ENCODE measurements around the gene CELF2.

DNA sequence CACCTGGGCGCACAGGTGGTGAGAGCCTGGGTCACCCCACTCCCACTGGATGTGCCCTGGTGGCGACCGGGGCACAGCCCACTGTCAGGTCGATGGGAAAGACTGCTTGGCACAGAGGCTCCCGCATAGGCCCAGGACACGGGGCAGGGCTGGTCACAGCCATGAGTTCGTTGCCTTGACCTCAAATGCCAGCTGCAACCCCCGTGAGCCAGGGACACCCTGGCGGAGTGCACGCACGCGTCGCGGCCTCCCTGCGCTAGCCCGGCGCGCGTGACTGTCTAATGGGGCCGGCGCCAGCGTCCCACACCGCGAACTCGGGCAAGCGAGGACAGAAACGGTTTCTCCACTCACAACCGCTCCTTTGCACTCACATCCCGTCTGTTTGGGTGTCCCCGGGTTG is 326.4 kb downstream of the CELF2 start:
- TF ChIP-seq, protein P1, sequence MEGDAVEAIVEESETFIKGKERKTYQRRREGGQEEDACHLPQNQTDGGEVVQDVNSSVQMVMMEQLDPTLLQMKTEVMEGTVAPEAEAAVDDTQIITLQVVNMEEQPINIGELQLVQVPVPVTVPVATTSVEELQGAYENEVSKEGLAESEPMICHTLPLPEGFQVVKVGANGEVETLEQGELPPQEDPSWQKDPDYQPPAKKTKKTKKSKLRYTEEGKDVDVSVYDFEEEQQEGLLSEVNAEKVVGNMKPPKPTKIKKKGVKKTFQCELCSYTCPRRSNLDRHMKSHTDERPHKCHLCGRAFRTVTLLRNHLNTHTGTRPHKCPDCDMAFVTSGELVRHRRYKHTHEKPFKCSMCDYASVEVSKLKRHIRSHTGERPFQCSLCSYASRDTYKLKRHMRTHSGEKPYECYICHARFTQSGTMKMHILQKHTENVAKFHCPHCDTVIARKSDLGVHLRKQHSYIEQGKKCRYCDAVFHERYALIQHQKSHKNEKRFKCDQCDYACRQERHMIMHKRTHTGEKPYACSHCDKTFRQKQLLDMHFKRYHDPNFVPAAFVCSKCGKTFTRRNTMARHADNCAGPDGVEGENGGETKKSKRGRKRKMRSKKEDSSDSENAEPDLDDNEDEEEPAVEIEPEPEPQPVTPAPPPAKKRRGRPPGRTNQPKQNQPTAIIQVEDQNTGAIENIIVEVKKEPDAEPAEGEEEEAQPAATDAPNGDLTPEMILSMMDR (tag by site-specific recombination; IDR thresholded peaks at IDR 0.05), result no peak
- TF ChIP-seq ZNF664 (tag by site-specific recombination; IDR thresholded peaks at IDR 0.05) (no peak), ZSCAN23 (tag by site-specific recombination; IDR thresholded peaks at IDR 0.05) (no peak), ZNF223 (tag by site-specific recombination; IDR thresholded peaks at IDR 0.05) (no peak), ZNF701 (tag by site-specific recombination; IDR thresholded peaks at IDR 0.05) (no peak), ZXDB (tag by site-specific recombination; IDR thresholded peaks at IDR 0.05) (no peak), ZNF266 (tag by site-specific recombination; IDR thresholded peaks at IDR 0.05; ENCODE audit: low read depth) (no peak), ZNF626 (tag by site-specific recombination; IDR thresholded peaks at IDR 0.05) (no peak), KLF1 (tag by site-specific recombination; IDR thresholded peaks at IDR 0.05) (no peak), TCF7L2 (IDR thresholded peaks at IDR 0.05; ENCODE audit: borderline replicate concordance, low read depth, low read length) (no peak), ZNF175 (tag by site-specific recombination; IDR thresholded peaks at IDR 0.05) (no peak)
- TF ChIP-seq, protein P2, sequence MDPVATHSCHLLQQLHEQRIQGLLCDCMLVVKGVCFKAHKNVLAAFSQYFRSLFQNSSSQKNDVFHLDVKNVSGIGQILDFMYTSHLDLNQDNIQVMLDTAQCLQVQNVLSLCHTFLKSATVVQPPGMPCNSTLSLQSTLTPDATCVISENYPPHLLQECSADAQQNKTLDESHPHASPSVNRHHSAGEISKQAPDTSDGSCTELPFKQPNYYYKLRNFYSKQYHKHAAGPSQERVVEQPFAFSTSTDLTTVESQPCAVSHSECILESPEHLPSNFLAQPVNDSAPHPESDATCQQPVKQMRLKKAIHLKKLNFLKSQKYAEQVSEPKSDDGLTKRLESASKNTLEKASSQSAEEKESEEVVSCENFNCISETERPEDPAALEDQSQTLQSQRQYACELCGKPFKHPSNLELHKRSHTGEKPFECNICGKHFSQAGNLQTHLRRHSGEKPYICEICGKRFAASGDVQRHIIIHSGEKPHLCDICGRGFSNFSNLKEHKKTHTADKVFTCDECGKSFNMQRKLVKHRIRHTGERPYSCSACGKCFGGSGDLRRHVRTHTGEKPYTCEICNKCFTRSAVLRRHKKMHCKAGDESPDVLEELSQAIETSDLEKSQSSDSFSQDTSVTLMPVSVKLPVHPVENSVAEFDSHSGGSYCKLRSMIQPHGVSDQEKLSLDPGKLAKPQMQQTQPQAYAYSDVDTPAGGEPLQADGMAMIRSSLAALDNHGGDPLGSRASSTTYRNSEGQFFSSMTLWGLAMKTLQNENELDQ (tag by site-specific recombination; IDR thresholded peaks at IDR 0.05; ENCODE audit: low read depth), result no peak
- TF ChIP-seq, protein P3, sequence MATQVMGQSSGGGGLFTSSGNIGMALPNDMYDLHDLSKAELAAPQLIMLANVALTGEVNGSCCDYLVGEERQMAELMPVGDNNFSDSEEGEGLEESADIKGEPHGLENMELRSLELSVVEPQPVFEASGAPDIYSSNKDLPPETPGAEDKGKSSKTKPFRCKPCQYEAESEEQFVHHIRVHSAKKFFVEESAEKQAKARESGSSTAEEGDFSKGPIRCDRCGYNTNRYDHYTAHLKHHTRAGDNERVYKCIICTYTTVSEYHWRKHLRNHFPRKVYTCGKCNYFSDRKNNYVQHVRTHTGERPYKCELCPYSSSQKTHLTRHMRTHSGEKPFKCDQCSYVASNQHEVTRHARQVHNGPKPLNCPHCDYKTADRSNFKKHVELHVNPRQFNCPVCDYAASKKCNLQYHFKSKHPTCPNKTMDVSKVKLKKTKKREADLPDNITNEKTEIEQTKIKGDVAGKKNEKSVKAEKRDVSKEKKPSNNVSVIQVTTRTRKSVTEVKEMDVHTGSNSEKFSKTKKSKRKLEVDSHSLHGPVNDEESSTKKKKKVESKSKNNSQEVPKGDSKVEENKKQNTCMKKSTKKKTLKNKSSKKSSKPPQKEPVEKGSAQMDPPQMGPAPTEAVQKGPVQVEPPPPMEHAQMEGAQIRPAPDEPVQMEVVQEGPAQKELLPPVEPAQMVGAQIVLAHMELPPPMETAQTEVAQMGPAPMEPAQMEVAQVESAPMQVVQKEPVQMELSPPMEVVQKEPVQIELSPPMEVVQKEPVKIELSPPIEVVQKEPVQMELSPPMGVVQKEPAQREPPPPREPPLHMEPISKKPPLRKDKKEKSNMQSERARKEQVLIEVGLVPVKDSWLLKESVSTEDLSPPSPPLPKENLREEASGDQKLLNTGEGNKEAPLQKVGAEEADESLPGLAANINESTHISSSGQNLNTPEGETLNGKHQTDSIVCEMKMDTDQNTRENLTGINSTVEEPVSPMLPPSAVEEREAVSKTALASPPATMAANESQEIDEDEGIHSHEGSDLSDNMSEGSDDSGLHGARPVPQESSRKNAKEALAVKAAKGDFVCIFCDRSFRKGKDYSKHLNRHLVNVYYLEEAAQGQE (tag by site-specific recombination; IDR thresholded peaks at IDR 0.05), result no peak
- TF ChIP-seq, protein P4, sequence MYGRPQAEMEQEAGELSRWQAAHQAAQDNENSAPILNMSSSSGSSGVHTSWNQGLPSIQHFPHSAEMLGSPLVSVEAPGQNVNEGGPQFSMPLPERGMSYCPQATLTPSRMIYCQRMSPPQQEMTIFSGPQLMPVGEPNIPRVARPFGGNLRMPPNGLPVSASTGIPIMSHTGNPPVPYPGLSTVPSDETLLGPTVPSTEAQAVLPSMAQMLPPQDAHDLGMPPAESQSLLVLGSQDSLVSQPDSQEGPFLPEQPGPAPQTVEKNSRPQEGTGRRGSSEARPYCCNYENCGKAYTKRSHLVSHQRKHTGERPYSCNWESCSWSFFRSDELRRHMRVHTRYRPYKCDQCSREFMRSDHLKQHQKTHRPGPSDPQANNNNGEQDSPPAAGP (tag by site-specific recombination; IDR thresholded peaks at IDR 0.05), result no peak
